Panc1 (cell line): ENCODE data around the gene USP24.
"Not testable (repeated sequence)": the region's sequence is repeated elsewhere in the genome, so short reads cannot be mapped to it uniquely, and the experiment has no call there.

ENCODE experiments used
- CTCF ChIP-seq: fragments of 450-650 bp; IDR thresholded peaks from 2 replicates; pipeline ENCODE4 v1.5.1; 2017; ENCODE audit warnings: mild to moderate bottlenecking
- REST ChIP-seq, 2 experiments: IDR thresholded peaks; 2 replicates each; pipeline ENCODE4 v1.6.1; 2011 to 2012; ENCODE audit warnings: low read depth in 2 of 2, control low read depth in 1 of 2, low read length in 1 of 2, mild to moderate bottlenecking in 1 of 2, moderate library complexity in 1 of 2; ENCODE audit not compliant: insufficient read depth in 1 of 2
- SIN3A ChIP-seq: IDR thresholded peaks from 2 replicates; pipeline ENCODE4 v1.6.1; 2012; ENCODE audit warnings: low read depth, mild to moderate bottlenecking, low read length, moderate library complexity, borderline replicate concordance; ENCODE audit not compliant: insufficient read depth
- TCF7L2 ChIP-seq: IDR thresholded peaks from 2 replicates; pipeline ENCODE4 v1.6.1; 2011; ENCODE audit warnings: mild to moderate bottlenecking, low read depth, low read length, inconsistent platforms

- TF ChIP-seq TCF7L2; CTCF; REST (IDR thresholded peaks at IDR 0.05; ENCODE audit: insufficient read depth in 1 of 2, low read depth in 2 of 2, low read length in 1 of 2); SIN3A: not testable (repeated sequence)
Measured at GRCh38 chr1:55199735-55200134, 15.4 kb downstream of the USP24 start.
